Stimulated activated CD4-positive, alpha-beta T cell treated with anti-CD3 and anti-CD28 coated beads, Interleukin-4, amount 100 ng/mL, for 1 hour (primary cell): Measurements from ENCODE around the gene TRAF3IP3.

Experiments
- DNase-seq: peaks from one replicate; pipeline ENCODE4 v3.0.0-alpha.2; 2020

Gene TRAF3IP3

GRCh38 chr1:209741193-209741592, 14.7 kb upstream of the TRAF3IP3 start:
- no peak for DNase-seq

DNA sequence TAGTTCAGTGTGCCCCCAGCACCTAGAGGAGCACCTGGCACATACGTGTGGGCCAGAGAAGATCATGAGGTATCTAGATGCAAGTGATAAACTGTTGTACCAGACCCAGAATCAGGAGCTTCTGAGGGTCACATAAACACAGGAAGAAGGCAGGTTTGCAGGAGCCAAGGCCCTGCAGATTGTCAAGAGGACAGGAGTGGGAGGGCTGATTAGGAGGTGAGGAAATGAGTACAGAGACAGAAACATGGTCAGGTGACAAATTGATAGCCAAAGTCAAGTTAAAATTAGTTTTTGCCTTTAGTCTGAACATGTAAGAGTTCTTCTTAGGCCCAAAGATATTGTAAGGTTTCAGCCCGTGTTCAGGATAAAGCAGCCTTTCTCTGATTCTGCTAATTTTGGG, 14.0 kb upstream of the TRAF3IP3 start:
- no peak for DNase-seq

GRCh38 chr1:209742409-209743144, 13.3 kb upstream of the TRAF3IP3 start:
- no peak for DNase-seq

GRCh38 chr1:209743145-209743482, 12.7 kb upstream of the TRAF3IP3 start:
- DNase-seq, result no peak

DNA sequence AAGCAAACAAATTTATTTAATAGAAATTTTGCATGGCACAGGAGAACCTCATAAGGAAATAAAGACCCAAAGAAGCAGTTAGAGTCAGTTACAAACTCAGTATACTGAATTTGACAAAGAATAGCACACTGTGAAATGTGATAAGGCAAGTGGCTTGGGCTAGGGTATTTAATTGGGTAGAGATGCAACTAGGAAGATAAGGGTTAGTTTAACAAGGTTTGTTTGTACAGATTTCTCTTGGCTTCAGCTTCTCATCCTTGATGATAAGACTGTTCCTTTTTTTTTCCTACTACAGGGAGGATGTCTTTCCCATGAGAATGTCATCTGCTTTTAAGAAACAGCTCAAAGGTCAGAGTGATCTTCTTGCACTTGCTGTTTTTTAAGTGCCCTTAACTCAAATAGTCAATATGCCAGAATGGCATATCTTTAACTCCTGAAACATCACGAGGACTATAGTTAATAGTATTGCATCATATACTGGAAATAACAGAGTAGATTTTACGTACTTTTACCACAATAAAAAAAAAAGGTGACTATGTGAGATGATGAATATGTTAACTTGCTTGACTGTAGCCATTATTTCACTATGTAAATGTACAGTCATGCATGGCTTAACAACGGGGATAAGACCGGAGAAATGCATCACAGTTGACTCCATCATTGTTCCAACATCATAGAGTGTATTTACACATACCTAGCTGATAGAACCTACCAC, 9.2 kb upstream of the TRAF3IP3 start:
- DNase-seq, result no peak

DNA sequence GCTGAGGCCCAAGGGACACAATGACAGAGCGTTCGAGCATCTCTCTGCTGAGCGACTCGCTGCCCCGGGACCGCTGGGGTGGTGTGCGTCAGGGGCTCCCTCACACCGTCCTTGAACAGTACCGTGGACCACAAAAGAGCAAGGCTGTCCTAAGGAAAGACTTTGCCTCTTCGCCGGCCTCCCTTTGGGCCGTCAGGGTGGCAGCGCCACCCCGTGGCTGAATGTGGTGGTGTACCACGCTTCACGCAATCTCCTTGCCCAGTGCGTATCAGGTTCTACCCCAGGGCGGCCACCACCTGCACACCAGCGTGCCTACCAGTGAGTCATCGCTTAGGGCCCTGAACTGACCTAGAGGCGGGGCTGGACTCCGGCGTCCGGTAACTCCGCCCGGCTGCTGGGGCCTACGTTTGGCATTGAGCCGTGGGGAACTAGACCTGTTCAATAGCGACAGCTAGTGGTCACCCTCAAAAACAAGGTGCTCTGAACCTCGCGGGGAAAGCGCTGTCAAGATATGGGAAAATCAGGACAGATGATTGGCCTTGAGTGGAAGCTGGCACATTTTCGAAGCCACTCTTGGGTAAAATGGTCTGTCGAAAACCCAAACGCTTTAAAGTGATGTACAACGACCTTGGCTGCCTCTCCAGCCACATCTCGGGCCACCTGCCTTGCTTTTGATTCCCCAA, 8.1 kb upstream of the TRAF3IP3 start:
- peak; percentile 83 for DNase-seq

DNA sequence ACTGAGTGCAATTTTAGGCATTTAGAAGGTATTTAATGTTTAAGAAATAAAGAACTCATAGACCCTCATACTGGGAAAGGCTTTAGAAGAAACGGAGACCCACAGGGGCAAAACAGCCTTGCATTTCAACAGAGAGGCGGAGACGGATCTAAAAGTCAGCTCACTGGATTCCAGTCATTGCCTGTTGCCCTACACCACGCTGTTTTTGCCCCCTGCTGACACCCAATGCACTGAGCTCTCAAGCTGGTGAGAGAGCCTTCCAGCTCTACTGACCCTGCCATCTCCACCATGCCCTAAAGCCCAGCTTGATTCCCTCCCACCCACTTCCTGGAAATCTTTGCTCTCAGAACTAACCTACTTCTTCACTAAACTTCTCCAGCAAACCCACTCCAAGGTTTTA, 7.2 kb upstream of the TRAF3IP3 start:
- no peak for DNase-seq

DNA sequence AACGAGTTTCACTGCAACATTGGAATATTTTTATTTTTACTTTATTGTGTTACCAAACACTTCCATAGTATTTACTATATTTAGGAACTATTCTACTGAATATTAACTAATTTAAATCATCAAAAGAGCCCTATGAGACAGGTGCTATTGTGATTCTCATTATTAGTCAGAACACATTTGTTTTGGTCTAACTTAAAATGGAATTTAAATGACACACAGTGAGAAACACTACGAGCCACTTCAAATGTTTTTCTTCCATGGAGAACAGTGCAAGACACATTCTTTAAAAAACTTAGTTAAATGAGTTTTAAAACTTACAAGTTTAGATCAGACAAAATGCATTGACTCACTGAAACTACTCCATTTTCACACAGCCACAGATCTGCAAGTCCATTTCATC, 6.6 kb upstream of the TRAF3IP3 start:
- DNase-seq, result no peak

- no peak for DNase-seq
Observed at GRCh38 chr1:209749670-209750323, 6.1 kb upstream of the TRAF3IP3 start.

GRCh38 chr1:209751627-209752231, 4.1 kb upstream of the TRAF3IP3 start:
- peak; percentile 19 for DNase-seq

GRCh38 chr1:209752890-209753289, 3.0 kb upstream of the TRAF3IP3 start:
- no peak for DNase-seq

DNA sequence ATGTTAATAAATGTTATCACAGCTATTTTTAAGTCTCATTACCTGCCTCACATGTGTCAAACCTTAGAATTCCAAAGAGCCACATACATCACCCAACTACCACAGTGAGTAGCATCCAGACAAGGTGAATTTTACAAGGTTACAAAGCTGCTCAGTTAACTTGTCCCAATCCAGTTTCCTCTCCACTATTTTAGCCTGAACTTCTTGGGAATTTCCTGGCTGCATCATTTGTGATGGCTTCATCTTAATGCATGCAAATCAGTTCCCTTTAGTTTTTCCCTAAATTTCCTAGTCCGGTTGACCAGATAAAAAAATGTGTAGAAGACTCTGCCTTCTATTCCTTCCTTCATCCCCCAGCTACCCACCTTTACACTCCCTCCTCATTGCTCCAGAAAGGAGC, 597 bp upstream of the TRAF3IP3 start:
- no peak for DNase-seq

DNA sequence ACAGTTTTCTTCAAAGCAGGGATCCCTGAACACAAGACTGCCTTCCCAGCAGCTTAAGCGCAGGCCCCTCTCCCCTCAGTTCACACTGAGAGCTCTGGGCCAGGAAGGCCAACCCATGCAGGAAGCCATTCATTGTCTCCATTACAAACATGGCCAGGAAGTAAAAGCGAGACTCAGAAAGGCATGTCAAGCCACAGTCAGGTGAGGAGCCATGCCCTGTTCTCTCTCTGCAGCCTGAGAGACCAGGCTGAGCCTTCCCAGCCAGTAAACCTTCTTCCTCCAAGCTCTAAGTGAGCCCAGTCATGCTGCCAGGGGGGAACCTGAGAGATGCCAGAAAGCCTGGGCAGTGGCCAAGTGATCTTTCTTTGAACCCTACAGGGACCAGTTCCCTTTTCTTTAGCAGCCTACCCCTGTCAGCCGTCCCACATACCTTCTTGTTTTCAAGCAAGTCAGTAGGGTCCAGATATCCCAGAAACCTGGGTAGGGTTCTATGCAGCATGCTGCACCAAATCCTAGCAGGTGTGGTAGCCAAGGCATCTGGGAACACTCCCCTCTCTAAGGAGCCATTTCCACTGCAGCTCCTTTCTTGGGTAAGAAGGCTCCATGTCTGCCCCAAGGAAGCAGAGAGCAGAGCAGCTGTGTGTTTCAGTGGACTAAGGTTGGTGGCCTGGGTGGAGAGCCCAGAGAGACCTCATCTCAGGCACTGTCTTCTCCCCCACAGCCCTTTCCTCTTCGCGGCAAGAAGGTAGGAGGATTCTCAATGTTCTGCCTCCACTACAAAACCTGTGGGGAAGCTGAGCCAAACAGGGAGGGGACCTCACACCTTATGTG, 977 bp downstream of the TRAF3IP3 start:
- DNase-seq, result peak; percentile 22

GRCh38 chr1:209758400-209758799, 2.5 kb downstream of the TRAF3IP3 start:
- no peak for DNase-seq

DNA sequence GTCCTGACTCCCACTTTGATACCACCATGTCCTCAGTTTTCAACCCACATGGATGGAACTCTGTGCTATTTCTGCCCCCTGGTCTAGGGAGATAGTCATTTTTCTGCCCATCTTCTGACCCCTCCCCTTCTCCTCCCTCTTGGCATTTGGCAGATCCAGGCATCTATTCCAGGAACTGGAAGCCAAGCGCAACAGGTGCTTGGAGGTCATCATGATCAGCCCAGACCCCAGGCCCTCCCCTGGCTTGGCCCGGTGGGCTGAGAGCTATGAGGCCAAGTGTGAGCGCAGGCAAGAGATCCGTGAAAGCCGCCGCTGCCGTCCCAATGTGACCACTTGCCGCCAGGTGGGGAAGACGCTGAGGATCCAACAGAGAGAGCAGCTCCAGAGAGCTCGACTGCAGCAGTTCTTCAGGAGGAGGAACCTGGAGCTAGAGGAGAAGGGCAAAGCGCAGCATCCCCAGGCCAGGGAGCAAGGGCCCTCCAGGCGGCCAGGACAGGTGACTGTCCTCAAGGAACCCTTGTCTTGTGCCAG, 4.0 kb downstream of the TRAF3IP3 start:
- DNase-seq, result no peak

- DNase-seq, result no peak
Observed at GRCh38 chr1:209761011-209761635, 5.3 kb downstream of the TRAF3IP3 start.

DNA sequence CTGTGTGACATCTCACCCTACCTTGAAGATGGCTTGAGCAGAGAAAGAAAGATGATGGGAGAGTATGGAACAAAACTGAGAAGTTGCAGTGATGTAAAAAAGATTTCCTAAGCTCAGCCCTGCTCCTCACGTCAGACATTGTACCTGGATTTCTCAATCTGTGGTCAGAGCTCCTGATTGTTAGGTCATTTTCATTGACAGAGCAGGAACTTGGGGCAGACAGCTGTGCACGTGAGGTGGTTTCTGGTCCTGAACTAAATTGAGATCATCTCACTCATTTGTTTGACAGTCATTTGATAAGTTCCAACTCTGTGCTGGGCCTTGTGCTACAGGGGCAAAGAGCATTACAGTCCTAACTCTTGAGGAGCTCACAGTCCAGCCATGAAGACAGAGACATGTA, 10.2 kb downstream of the TRAF3IP3 start:
- no peak for DNase-seq

DNA sequence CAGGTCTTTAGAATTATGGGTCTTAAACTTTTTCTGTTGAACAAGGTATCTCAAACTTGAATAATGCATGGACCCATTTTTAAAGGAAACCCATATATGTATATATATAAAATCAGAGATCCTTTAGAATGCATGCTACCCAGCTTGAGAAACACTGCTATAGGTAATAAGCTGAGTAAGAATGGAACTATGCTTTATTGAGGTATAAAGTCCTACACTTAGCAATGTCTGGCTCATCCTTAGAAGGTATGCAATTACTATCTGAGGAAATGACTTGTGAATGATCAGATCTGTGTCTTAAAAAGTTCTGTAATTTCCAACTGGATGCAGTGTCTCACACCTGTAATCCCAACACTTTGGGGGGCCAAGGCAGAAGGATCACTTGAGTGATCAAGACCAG, 11.2 kb downstream of the TRAF3IP3 start:
- DNase-seq, result no peak

DNA sequence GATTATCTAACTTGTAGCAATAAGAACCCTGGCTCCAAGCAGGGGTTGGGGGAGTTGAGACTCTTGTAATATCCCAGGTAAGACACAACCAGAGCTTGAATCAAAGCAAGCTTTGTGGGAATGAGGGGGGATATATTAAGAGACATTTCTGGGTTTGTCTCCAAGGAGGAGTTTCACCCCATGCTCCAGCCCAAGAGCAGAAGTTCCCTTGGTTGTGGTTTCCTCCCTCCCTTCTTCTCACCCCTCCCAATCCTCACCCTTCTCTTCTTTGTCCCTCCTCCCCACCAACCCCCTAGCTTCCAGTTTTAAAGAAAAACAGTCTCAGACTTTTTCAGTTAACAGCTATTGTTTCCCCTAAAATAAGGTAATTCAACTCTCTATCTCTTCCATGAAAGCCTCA, 11.9 kb downstream of the TRAF3IP3 start:
- no peak for DNase-seq

- DNase-seq, result peak; percentile 74
Observed at GRCh38 chr1:209768354-209768774, 12.5 kb downstream of the TRAF3IP3 start.

- DNase-seq, result peak; percentile 67
Observed at GRCh38 chr1:209769171-209769904, 13.5 kb downstream of the TRAF3IP3 start.
